Measurements from ENCODE around the gene KCTD1.

- TF ChIP-seq HDGF (IDR thresholded peaks at IDR 0.05; ENCODE audit: borderline replicate concordance) = no peak
- TF ChIP-seq FOXK2 (IDR thresholded peaks at IDR 0.05) = no peak
- TF ChIP-seq PKNOX1 (IDR thresholded peaks at IDR 0.05) = no peak
- no peak for TF ChIP-seq SUZ12 (IDR thresholded peaks at IDR 0.05)
- TF ChIP-seq ELF4 (IDR thresholded peaks at IDR 0.05) = no peak
- no peak for TF ChIP-seq SP1 (IDR thresholded peaks at IDR 0.05)
- no peak for TF ChIP-seq BHLHE40 (IDR thresholded peaks at IDR 0.05; ENCODE audit: borderline replicate concordance)
- TF ChIP-seq FOXA1 (IDR thresholded peaks at IDR 0.05) = no peak
- no peak for TF ChIP-seq ZNF384 (IDR thresholded peaks at IDR 0.05)
Observed at GRCh38 chr18:26462355-26462754, 86.0 kb downstream of the KCTD1 start.
